Peyer's patch (tissue), 4 donors: ENCODE measurements around the gene C14orf119. TPM values are rescaled to one million over a fixed set of nuclear protein-coding genes. Genes with fewer than 3 reads are reported as not detected.
A peak's percentile ranks its signal among the peaks of the same experiment; 100 is the strongest.

ENCODE experiments used
- DNase-seq, 3 donors: peaks; one replicate each; pipeline ENCODE4 v3.0.0-alpha.2; 2017 to 2019
- H3K27ac ChIP-seq, 4 donors: fragments of 200-600 bp; sonication (generic); one replicate each; pipeline ENCODE4 v1.5.1; 2016 to 2019
- H3K27me3 ChIP-seq, 2 donors: fragments of 200-600 bp; sonication (generic); one replicate each; pipeline ENCODE4 v1.5.1; 2019
- H3K36me3 ChIP-seq, 3 donors: fragments of 200-600 bp; sonication (generic); one replicate each; pipeline ENCODE4 v1.5.1; 2016 to 2019
- H3K4me1 ChIP-seq, 4 donors: fragments of 200-600 bp; sonication (generic); one replicate each; pipeline ENCODE4 v1.5.1; 2016 to 2019
- H3K4me3 ChIP-seq, 4 donors: fragments of 200-600 bp; sonication (generic); 1 replicate in 3 of 4; 2 replicates in 1 of 4; pipeline ENCODE4 v1.5.1; 2016 to 2019; ENCODE audit warnings: mild to moderate bottlenecking in 1 of 4
- H3K9me3 ChIP-seq, 4 donors: fragments of 200-600 bp; sonication (generic); one replicate each; pipeline ENCODE4 v1.5.1; 2016 to 2019; ENCODE audit warnings: mild to moderate bottlenecking in 1 of 4
- POLR2A ChIP-seq, 2 donors: fragments of 450-650 bp; IDR thresholded peaks; one replicate each; pipeline ENCODE4 v1.5.1; 2017; ENCODE audit warnings: antibody characterized with exemption in 2 of 2, mild to moderate bottlenecking in 2 of 2, moderate library complexity in 2 of 2
- total RNA-seq, 4 donors: library from RNA; depleted of rRNA; stranded (reverse); fragments of >200 nt; gene quantifications; one replicate each; pipeline ENCODE4 v1.1.0, GENCODE V29; 2016
- TF ChIP-seq, protein P1 (sequence below), 6 experiments: fragments of 450-650 bp in 4 of 6; fragments of 200-600 bp in 2 of 6; sonication (generic) in 1 of 6; IDR thresholded peaks; one replicate each; pipeline ENCODE4 v1.5.1; 2017 to 2019; ENCODE audit warnings: antibody characterized with exemption in 6 of 6, mild to moderate bottlenecking in 3 of 6, moderate library complexity in 1 of 6

Gene C14orf119
- total RNA-seq, 4 donors from 2014 or later, result 5.0 to 30.3 (median 18.8) TPM

DNA sequence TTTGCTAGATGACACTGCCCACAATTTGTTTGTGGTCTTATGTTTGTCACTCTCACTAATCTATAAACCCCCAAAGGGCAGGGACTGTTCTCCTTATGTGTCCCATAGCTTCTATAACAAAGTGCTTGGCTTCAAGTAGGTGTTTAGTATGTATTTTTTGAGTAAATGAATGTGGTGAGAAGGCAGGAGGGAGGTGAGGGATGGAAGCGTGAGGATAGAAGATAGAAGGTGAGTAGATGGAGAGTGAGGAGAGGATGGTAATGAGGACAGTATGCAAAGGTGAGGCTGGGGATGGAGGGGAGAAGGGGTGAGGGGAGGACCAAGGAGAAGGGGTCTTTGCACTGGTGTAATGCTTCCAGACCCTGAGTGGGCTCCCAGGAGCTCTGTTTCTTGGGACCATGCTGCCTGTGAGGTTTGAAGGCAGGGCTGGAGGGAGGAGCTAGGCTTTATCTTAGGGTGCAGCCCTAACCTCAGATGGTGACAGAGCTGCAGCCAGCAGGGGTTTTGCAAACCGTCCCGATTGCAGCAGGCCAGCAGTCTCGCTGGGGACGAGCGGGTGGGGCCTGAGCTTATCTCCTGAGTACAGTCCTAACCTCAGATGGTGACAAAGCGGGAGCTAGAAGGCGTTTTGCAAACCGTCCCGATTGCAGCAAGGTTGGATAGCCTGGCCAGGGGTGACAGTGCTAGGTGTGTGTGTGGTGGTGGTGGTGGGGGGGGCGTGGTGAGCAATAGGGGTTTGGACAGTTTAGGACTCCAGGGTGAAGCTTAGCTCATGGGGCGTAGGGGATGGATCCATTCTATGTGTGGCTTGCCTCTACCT is 17.3 kb downstream of the C14orf119 start:
- no peaks in the 10 kb centered on the region for H3K9me3 ChIP-seq
- no peak overlapping the region for H3K4me3 ChIP-seq
- no peaks in the 10 kb centered on the region for H3K4me1 ChIP-seq
- TF ChIP-seq, protein P1, sequence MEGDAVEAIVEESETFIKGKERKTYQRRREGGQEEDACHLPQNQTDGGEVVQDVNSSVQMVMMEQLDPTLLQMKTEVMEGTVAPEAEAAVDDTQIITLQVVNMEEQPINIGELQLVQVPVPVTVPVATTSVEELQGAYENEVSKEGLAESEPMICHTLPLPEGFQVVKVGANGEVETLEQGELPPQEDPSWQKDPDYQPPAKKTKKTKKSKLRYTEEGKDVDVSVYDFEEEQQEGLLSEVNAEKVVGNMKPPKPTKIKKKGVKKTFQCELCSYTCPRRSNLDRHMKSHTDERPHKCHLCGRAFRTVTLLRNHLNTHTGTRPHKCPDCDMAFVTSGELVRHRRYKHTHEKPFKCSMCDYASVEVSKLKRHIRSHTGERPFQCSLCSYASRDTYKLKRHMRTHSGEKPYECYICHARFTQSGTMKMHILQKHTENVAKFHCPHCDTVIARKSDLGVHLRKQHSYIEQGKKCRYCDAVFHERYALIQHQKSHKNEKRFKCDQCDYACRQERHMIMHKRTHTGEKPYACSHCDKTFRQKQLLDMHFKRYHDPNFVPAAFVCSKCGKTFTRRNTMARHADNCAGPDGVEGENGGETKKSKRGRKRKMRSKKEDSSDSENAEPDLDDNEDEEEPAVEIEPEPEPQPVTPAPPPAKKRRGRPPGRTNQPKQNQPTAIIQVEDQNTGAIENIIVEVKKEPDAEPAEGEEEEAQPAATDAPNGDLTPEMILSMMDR (IDR thresholded peaks at IDR 0.05), result no peak
- TF ChIP-seq POLR2A (IDR thresholded peaks at IDR 0.05), result no peak
- peak in 2 of 3 donors; percentile 44 to 49 for DNase-seq
- no peaks in the 10 kb centered on the region for H3K27me3 ChIP-seq
- no peaks in the 10 kb centered on the region for H3K36me3 ChIP-seq
- H3K27ac ChIP-seq, result no peak overlapping the region

DNA sequence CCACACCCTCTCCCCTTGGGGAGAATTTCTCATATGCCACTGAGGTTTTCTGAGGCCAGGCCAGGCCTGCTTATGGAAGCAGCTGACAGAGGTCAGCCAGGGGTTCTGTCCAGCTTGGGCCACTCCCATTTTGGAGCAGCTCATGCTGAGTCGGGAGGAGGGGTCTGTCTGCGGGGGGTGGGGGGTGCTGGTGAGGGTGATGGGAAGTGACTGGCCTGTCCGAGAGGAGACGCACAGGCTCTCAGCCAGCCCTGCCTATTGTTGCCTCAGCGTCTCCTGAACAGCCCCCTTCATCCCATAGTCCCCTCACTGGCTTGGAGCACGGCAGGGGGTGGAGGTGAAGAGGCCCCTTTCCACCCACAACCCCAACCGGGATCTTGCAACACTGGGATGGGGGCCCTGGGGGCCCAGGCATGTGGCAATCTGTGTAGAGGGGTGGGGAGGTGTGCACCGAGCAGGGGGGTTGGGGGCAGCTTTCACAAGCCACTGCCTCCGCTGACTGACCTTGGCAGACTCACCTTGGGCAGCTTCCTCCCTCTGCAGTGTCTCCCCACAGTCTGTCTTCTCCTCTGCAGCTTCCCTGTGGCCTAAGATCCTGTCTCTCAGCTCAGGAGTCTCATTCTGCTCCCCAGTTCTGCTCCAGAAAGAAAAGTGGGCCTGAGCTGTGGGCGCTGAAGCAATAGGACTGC is 18.3 kb downstream of the C14orf119 start:
- Histone ChIP-seq H3K4me3 (no peak overlapping the region), H3K27ac (no peak overlapping the region), H3K9me3 (no peaks in the 10 kb centered on the region), H3K27me3 (no peaks in the 10 kb centered on the region), H3K36me3 (no peaks in the 10 kb centered on the region), H3K4me1 (peaks cover 0 to 2% (median 0%) of the 10 kb centered on the region in 4 donors)
- TF ChIP-seq, protein P1 (IDR thresholded peaks at IDR 0.05), result no peak
- no peak for TF ChIP-seq POLR2A (IDR thresholded peaks at IDR 0.05)
- DNase-seq, result peak in 1 of 3 donors; percentile 40

DNA sequence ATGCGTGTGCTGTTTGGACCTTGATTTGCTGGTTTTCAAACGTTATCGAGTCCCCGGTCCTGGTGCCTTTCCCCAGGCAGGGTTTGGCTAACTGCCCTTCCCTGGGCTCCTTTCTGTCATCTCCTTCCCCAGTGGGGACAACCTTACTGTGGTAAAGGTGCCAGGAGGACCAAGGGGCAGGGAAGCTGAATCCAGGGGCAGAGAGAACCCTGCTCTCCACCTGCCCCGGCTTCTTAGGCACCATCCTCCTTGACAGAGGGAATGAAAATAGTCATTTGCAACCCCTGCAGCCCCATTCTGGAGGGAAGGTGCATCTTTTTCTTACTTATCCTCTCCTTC is 18.8 kb downstream of the C14orf119 start:
- Histone ChIP-seq H3K36me3 (no peaks in the 10 kb centered on the region), H3K9me3 (no peaks in the 10 kb centered on the region), H3K4me3 (no peak overlapping the region), H3K27me3 (no peaks in the 10 kb centered on the region), H3K27ac (no peak overlapping the region), H3K4me1 (peaks cover 0 to 6% (median under 1%) of the 10 kb centered on the region in 4 donors)
- TF ChIP-seq, protein P1 (IDR thresholded peaks at IDR 0.05), result no peak
- TF ChIP-seq POLR2A (IDR thresholded peaks at IDR 0.05), result no peak
- DNase-seq, result peak in 1 of 3 donors; percentile 32

DNA sequence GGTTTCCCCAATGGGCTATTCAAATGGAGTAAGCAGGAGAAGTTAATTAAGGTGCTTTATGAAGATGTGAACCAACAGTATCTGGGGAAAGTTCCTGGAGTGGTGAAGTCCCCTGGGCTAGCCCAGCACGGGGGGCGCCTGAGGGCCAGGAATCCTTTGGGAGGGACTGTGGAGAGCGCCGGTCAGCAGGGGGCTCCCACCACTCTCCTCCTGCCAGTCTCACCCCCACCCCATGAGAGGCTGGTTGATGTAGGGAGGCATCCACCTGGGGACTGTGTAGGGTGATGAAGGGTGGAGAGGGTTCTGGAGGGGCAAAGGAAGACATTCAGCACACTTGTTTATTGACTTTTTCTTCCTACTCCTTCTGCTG is 19.3 kb downstream of the C14orf119 start:
- TF ChIP-seq POLR2A (IDR thresholded peaks at IDR 0.05), result no peak
- TF ChIP-seq, protein P1 (IDR thresholded peaks at IDR 0.05), result no peak
- peaks cover 0 to 6% (median 3%) of the 10 kb centered on the region in 4 donors for H3K4me1 ChIP-seq
- no peak overlapping the region for H3K4me3 ChIP-seq
- peak in 1 of 3 donors; percentile 7 for DNase-seq
- no peaks in the 10 kb centered on the region for H3K27me3 ChIP-seq
- no peaks in the 10 kb centered on the region for H3K36me3 ChIP-seq
- H3K27ac ChIP-seq, result no peak overlapping the region
- no peaks in the 10 kb centered on the region for H3K9me3 ChIP-seq

DNA sequence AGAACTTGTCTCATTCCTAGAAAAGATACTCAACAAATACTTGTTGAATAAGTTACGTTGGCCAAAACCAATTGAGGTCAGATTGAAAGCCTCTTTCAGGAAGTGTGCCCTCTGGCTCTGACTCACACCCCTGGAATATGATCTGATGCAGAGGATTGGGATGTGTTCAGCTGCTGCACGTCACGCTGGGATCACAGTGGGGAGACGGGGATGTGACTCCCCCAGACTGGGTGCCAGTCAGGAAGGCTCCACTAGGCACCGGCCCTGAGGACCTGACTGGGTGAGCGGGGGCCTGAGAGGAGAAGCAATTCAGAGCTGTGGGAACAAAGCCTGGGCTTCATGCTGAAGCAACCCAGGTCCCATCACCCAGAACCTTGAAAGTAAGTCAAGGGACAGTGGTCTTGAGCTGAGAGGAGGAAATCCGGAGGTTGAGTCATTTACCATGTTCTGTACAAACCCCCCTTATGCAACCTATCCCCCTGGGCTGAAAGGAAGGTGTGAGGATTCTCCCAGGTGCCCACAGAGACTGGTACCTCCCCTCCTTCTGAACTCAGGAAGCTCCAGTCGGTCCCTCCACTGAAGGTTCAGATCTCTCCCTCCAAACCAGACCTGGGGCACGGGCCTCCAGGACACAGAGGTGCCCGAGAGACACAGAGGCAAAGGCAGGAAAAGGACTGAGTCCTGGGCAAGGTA is 19.9 kb downstream of the C14orf119 start:
- H3K27ac ChIP-seq, result no peak overlapping the region
- peak in 1 of 3 donors; percentile 46 for DNase-seq
- H3K36me3 ChIP-seq, result no peaks in the 10 kb centered on the region
- H3K4me1 ChIP-seq, result peaks cover 0 to 10% (median 4%) of the 10 kb centered on the region in 4 donors
- H3K9me3 ChIP-seq, result no peaks in the 10 kb centered on the region
- no peak overlapping the region for H3K4me3 ChIP-seq
- TF ChIP-seq, protein P1 (IDR thresholded peaks at IDR 0.05), result no peak
- no peak for TF ChIP-seq POLR2A (IDR thresholded peaks at IDR 0.05)
- H3K27me3 ChIP-seq, result no peaks in the 10 kb centered on the region
